Astrocyte (in vitro differentiated cells and primary cell): ENCODE results near the gene ZBTB46. TPM values are rescaled to one million over a fixed set of nuclear protein-coding genes. Genes with fewer than 3 reads are reported as not detected.

Experiments used
- DNase-seq: peaks from one replicate; pipeline ENCODE4 v3.0.0-alpha.2; 2010; ENCODE audit warnings: low read depth
- FAIRE-seq: peaks from 2 replicates; lab custom pipeline; 2011; peaks lifted over from hg19 to GRCh38; lab: Jason Lieb, UNC
- H2AFZ ChIP-seq: 2 replicates; pipeline ENCODE4 v1.6.0; 2012; ENCODE audit warnings: low read depth, low read length, inconsistent platforms
- H3K27ac ChIP-seq: 2 replicates; pipeline ENCODE4 v1.5.1; 2011; ENCODE audit warnings: low read depth, low read length, inconsistent platforms
- H3K27me3 ChIP-seq: 2 replicates; pipeline ENCODE4 v1.6.0; 2011; ENCODE audit warnings: low read length, inconsistent platforms; ENCODE audit not compliant: insufficient read depth
- H3K36me3 ChIP-seq: 2 replicates; pipeline ENCODE4 v1.5.1; 2011; ENCODE audit warnings: low read length, inconsistent platforms; ENCODE audit not compliant: insufficient read depth
- H3K4me1 ChIP-seq: 2 replicates; pipeline ENCODE4 v1.5.1; 2011; ENCODE audit warnings: low read length, inconsistent platforms; ENCODE audit not compliant: insufficient read depth
- H3K4me2 ChIP-seq: 2 replicates; pipeline ENCODE4 v1.6.0; 2012; ENCODE audit warnings: low read length, inconsistent platforms
- H3K4me3 ChIP-seq: 2 replicates; pipeline ENCODE4 v1.5.1; 2011; ENCODE audit warnings: low read depth, mild to moderate bottlenecking, low read length, inconsistent platforms; ENCODE audit not compliant: insufficient read depth
- H3K79me2 ChIP-seq: 2 replicates; pipeline ENCODE4 v1.6.0; 2012; ENCODE audit warnings: mild to moderate bottlenecking, low read length, inconsistent platforms; ENCODE audit not compliant: insufficient read depth
- H3K9ac ChIP-seq: 2 replicates; pipeline ENCODE4 v1.6.0; 2012; ENCODE audit warnings: mild to moderate bottlenecking, low read length, inconsistent platforms
- H3K9me3 ChIP-seq: 2 replicates; pipeline ENCODE4 v1.5.1; 2012; ENCODE audit warnings: low read depth, mild to moderate bottlenecking, low read length, inconsistent platforms; ENCODE audit not compliant: insufficient read depth
- H4K20me1 ChIP-seq: 2 replicates; pipeline ENCODE4 v1.6.0; 2012; ENCODE audit warnings: low read length, inconsistent platforms; ENCODE audit not compliant: insufficient read depth
- H3K27ac Mint-ChIP-seq: one replicate; pipeline ENCODE4 v1.8.0; 2021; ENCODE audit warnings: mild to moderate bottlenecking, mixed read lengths; ENCODE audit not compliant: unreplicated experiment
- H3K27me3 Mint-ChIP-seq: one replicate; pipeline ENCODE4 v1.8.0; 2021; ENCODE audit warnings: low read depth, mixed read lengths; ENCODE audit not compliant: unreplicated experiment
- H3K36me3 Mint-ChIP-seq: one replicate; pipeline ENCODE4 v1.8.0; 2021; ENCODE audit warnings: low read depth, mixed read lengths; ENCODE audit not compliant: unreplicated experiment
- H3K4me1 Mint-ChIP-seq: one replicate; pipeline ENCODE4 v1.8.0; 2021; ENCODE audit warnings: low read depth, mixed read lengths; ENCODE audit not compliant: unreplicated experiment
- H3K4me3 Mint-ChIP-seq: one replicate; pipeline ENCODE4 v1.8.0; 2021; ENCODE audit warnings: mild to moderate bottlenecking, moderate library complexity, mixed read lengths; ENCODE audit not compliant: unreplicated experiment
- H3K9me3 Mint-ChIP-seq: one replicate; pipeline ENCODE4 v1.8.0; 2021; ENCODE audit warnings: mild to moderate bottlenecking, mixed read lengths; ENCODE audit not compliant: unreplicated experiment
- CTCF ChIP-seq: IDR thresholded peaks from 2 replicates; pipeline ENCODE4 v1.5.1; 2011; ENCODE audit warnings: low read depth, mild to moderate bottlenecking, inconsistent platforms, low read length, moderate library complexity; ENCODE audit not compliant: insufficient read depth
- EZH2 ChIP-seq: IDR thresholded peaks from 2 replicates; pipeline ENCODE4 v1.6.1; 2012; ENCODE audit warnings: mild to moderate bottlenecking, low read length, inconsistent platforms; ENCODE audit not compliant: insufficient read depth
- total RNA-seq: library from RNA; stranded (reverse); gene quantifications from 2 replicates; pipeline ENCODE4 v1.2.1, GENCODE V29; 2021

The ZBTB46 gene
- total RNA-seq, 1 donor from 2014 or later = 13.9 TPM

- H3K27ac Mint-ChIP-seq = no peak overlapping the region
- H4K20me1 ChIP-seq = peaks cover 21% of the 10 kb centered on the region
- TF ChIP-seq CTCF (no peak), EZH2 (no peak)
- no peaks in the 10 kb centered on the region for H3K36me3 ChIP-seq
- H3K27me3 Mint-ChIP-seq = no peaks in the 10 kb centered on the region
- no peak overlapping the region for H3K4me2 ChIP-seq
- H3K27ac ChIP-seq = no peak overlapping the region
- no peak for DNase-seq
- H3K4me1 ChIP-seq = peaks cover 15% of the 10 kb centered on the region
- H3K4me3 Mint-ChIP-seq = peak overlapping the region; percentile 55
- H3K36me3 Mint-ChIP-seq = peaks cover 4% of the 10 kb centered on the region
- FAIRE-seq = no peak
- no peak overlapping the region for H3K4me3 ChIP-seq
- H3K9ac ChIP-seq = no peak overlapping the region
- H2AFZ ChIP-seq = no peak overlapping the region
- no peaks in the 10 kb centered on the region for H3K27me3 ChIP-seq
- no peaks in the 10 kb centered on the region for H3K9me3 ChIP-seq
- peaks cover 8% of the 10 kb centered on the region for H3K79me2 ChIP-seq
- no peaks in the 10 kb centered on the region for H3K9me3 Mint-ChIP-seq
- H3K4me1 Mint-ChIP-seq = no peaks in the 10 kb centered on the region
These were observed 87.7 kb downstream of the ZBTB46 start for GRCh38 chr20:63743210-63743970.

GRCh38 chr20:63742381-63743024 is 88.6 kb downstream of the ZBTB46 start:
- Histone ChIP-seq H3K27me3 (no peaks in the 10 kb centered on the region), H3K4me1 (peaks cover 15% of the 10 kb centered on the region), H3K36me3 (no peaks in the 10 kb centered on the region), H3K4me3 (no peak overlapping the region), H3K27ac (no peak overlapping the region), H4K20me1 (peaks cover 21% of the 10 kb centered on the region), H3K79me2 (peaks cover 8% of the 10 kb centered on the region), H3K4me2 (no peak overlapping the region), H2AFZ (no peak overlapping the region), H3K9ac (no peak overlapping the region), H3K9me3 (no peaks in the 10 kb centered on the region)
- TF ChIP-seq CTCF (no peak), EZH2 (no peak)
- no peaks in the 10 kb centered on the region for H3K9me3 Mint-ChIP-seq
- DNase-seq = no peak
- no peaks in the 10 kb centered on the region for H3K4me1 Mint-ChIP-seq
- peaks cover 4% of the 10 kb centered on the region for H3K36me3 Mint-ChIP-seq
- no peak overlapping the region for H3K4me3 Mint-ChIP-seq
- FAIRE-seq = no peak
- no peak overlapping the region for H3K27ac Mint-ChIP-seq
- no peaks in the 10 kb centered on the region for H3K27me3 Mint-ChIP-seq
